Measurements from ENCODE around the gene RAB11FIP3. TPM values are rescaled to one million over a fixed set of nuclear protein-coding genes. Genes with fewer than 3 reads are reported as not detected.

The RAB11FIP3 gene
- polyA plus RNA-seq, 1 of the 3 experiments (the other 2 are of a cell fraction): 24.8 TPM

GRCh38 chr16:401468-402348 lies 23.7 kb upstream of the RAB11FIP3 start, which contains the start of gene DECR2 (continued):
- TF ChIP-seq IRF3 (IDR thresholded peaks at IDR 0.05; ENCODE audit: low read depth, low read length) (no peak), RAD21 (IDR thresholded peaks at IDR 0.05; ENCODE audit: low read length) (peak; percentile 43), FOXM1 (IDR thresholded peaks at IDR 0.05; ENCODE audit: low read depth) (no peak), TEAD4 (IDR thresholded peaks at IDR 0.05; ENCODE audit: borderline replicate concordance, insufficient read depth) (0 out of 2 replicates have a peak, but pooled peaks have one; percentile 8), PBX3 (IDR thresholded peaks at IDR 0.05) (peak; percentile 16), POLR2AphosphoS5 (IDR thresholded peaks at IDR 0.05; ENCODE audit: low read depth, low read length) (peak; percentile 87), GABPA (IDR thresholded peaks at IDR 0.05; ENCODE audit: low read depth) (no peak), USF1 (IDR thresholded peaks at IDR 0.05; ENCODE audit: borderline replicate concordance, low read depth) (peak; percentile 56; the same call in 1 of the 2 replicates), SIN3A (IDR thresholded peaks at IDR 0.05; ENCODE audit: borderline replicate concordance, low read depth, low read length) (peak; percentile 66; the same call in 1 of the 2 replicates), RCOR1 (IDR thresholded peaks at IDR 0.05; ENCODE audit: low read length) (0 out of 2 replicates have a peak, but pooled peaks have one; percentile 7), MXI1 (IDR thresholded peaks at IDR 0.05; ENCODE audit: low read depth, low read length) (peak; percentile 68; the same call in 1 of the 2 replicates)

GRCh38 chr16:404971-405486 lies 20.4 kb upstream of the RAB11FIP3 start:
- Histone ChIP-seq H3K4me3 (ENCODE audit: low read depth in 2 of 2, low read length in 1 of 2) (no peak overlapping the region), H3K36me3 (replicated peaks in 1 of 2; ENCODE audit: control insufficient read depth in 1 of 2, insufficient read depth in 2 of 2, low read length in 1 of 2) (peaks cover 0 to 4% of the 10 kb centered on the region in 2 experiments), H2AFZ (ENCODE audit: low read depth) (no peak overlapping the region), H3K79me2 (ENCODE audit: insufficient read depth) (peaks cover 14% of the 10 kb centered on the region), H3K27ac (ENCODE audit: low read depth in 2 of 2, low read length in 1 of 2) (no peak overlapping the region), H3K4me1 (ENCODE audit: control insufficient read depth in 1 of 2, insufficient read depth in 2 of 2, low read depth in 1 of 2, low read length in 1 of 2) (peaks cover 0 to 6% of the 10 kb centered on the region in 2 experiments; a peak in 1 of 4 replicates), H3K9me2 (no peaks in the 10 kb centered on the region), H3F3A (replicated peaks; ENCODE audit: insufficient read depth) (peaks cover 21% of the 10 kb centered on the region), H3K9ac (no peak overlapping the region), H3K4me2 (no peak overlapping the region), H3K27me3 (ENCODE audit: insufficient read depth) (no peaks in the 10 kb centered on the region), H3K9me3 (no peaks in the 10 kb centered on the region), H4K20me1 (ENCODE audit: insufficient read depth) (no peaks in the 10 kb centered on the region)
- TF ChIP-seq ZBTB33 (IDR thresholded peaks at IDR 0.05; ENCODE audit: borderline replicate concordance, low read depth) (no peak), POLR2AphosphoS5 (IDR thresholded peaks at IDR 0.05; ENCODE audit: low read depth, low read length) (no peak), YY1 (IDR thresholded peaks at IDR 0.05; ENCODE audit: low read depth) (no peak), ELF1 (IDR thresholded peaks at IDR 0.05) (no peak), FOXM1 (IDR thresholded peaks at IDR 0.05; ENCODE audit: low read depth) (no peak), RFX5 (IDR thresholded peaks at IDR 0.05; ENCODE audit: low read length) (no peak), MAX (IDR thresholded peaks at IDR 0.05; ENCODE audit: low read depth) (no peak), USF2 (IDR thresholded peaks at IDR 0.05; ENCODE audit: borderline replicate concordance, low read depth, low read length) (no peak), NRF1 (IDR thresholded peaks at IDR 0.05; ENCODE audit: low read depth, low read length) (no peak), GABPA (IDR thresholded peaks at IDR 0.05; ENCODE audit: low read depth) (no peak)
- WGBS (ENCODE audit: low lambda C conversion rate): 94% methylated on average over 9 of the region's 12 CpGs
- no peak for DNase-seq
- CTCF ChIA-PET: interaction anchor here (0.6 to 1.2 kb wide), 2 partner anchors 19 kb away, joined by 3 read pairs; no protein-coding TSS in a partner anchor
- POLR2A ChIA-PET: no interaction called here
